ENCODE data around the gene DLK1.

Gene DLK1

GRCh38 chr14:100732766-100733100 is 6.0 kb downstream of the DLK1 start:
- Mint-ChIP-seq H3K27me3 (ENCODE audit: low read depth) (peaks cover 53% of the 10 kb centered on the region), H3K36me3 (ENCODE audit: low read depth) (no peaks in the 10 kb centered on the region), H3K27ac (no peak overlapping the region), H3K4me3 (no peak overlapping the region), H3K4me1 (peaks cover 35% of the 10 kb centered on the region), H3K9me3 (no peaks in the 10 kb centered on the region)
- TF ChIP-seq CTCF (IDR thresholded peaks at IDR 0.05; ENCODE audit: unreplicated experiment in 3 of 3): no peak

DNA sequence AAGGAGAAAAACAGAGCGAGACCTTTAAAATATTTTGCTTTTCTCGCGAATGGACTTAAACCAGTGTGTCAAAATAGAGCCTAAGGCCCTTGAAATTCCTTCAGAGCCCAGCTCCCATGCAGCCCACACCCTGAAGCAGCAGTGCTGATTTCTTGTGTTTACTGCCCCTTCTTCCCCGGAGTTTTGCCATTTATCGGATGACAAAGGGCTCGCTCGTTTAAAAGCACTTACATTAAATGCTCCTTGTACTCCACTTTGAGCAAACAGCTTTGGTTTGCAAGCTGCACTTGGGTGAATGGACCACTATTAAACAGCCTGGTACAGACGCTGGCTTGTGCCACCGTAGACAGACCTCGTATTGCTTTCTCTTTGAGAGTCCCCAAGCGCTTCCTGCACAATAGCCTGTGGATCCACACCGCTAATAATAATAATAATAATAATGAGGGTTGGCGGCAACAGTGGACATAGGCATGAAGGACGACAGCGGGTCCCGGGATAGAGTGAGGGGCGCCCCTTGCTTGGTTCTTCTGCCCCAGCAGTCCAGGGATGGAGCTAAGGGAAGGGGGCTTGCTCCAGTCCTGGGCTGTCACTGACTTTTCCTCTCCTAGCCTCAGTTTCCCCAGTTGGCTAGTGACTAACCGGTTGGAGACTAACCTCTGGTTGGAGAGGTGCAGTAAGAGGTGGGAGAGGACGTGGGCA is 6.6 kb downstream of the DLK1 start:
- Mint-ChIP-seq H3K4me1 (peaks cover 31% of the 10 kb centered on the region), H3K36me3 (ENCODE audit: low read depth) (no peaks in the 10 kb centered on the region), H3K9me3 (no peaks in the 10 kb centered on the region), H3K4me3 (no peak overlapping the region), H3K27me3 (ENCODE audit: low read depth) (peaks cover 47% of the 10 kb centered on the region), H3K27ac (no peak overlapping the region)
- TF ChIP-seq CTCF (IDR thresholded peaks at IDR 0.05; ENCODE audit: unreplicated experiment in 3 of 3): no peak

DNA sequence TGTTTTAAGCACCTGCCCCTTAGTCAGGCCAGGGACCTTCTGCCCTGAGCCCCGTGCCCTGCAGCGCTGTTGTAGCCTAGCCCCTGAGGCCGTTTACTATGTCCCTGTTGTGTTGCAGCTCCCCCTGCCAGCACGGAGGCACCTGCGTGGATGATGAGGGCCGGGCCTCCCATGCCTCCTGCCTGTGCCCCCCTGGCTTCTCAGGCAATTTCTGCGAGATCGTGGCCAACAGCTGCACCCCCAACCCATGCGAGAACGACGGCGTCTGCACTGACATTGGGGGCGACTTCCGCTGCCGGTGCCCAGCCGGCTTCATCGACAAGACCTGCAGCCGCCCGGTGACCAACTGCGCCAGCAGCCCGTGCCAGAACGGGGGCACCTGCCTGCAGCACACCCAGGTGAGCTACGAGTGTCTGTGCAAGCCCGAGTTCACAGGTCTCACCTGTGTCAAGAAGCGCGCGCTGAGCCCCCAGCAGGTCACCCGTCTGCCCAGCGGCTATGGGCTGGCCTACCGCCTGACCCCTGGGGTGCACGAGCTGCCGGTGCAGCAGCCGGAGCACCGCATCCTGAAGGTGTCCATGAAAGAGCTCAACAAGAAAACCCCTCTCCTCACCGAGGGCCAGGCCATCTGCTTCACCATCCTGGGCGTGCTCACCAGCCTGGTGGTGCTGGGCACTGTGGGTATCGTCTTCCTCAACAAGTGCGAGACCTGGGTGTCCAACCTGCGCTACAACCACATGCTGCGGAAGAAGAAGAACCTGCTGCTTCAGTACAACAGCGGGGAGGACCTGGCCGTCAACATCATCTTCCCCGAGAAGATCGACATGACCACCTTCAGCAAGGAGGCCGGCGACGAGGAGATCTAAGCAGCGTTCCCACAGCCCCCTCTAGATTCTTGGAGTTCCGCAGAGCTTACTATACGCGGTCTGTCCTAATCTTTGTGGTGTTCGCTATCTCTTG is 7.6 kb downstream of the DLK1 start:
- TF ChIP-seq CTCF (IDR thresholded peaks at IDR 0.05; ENCODE audit: unreplicated experiment in 3 of 3): no peak
- H3K27ac Mint-ChIP-seq: no peak overlapping the region
- H3K27me3 Mint-ChIP-seq (ENCODE audit: low read depth): peaks cover 39% of the 10 kb centered on the region
- no peaks in the 10 kb centered on the region for H3K36me3 Mint-ChIP-seq (ENCODE audit: low read depth)
- no peaks in the 10 kb centered on the region for H3K9me3 Mint-ChIP-seq
- peaks cover 28% of the 10 kb centered on the region for H3K4me1 Mint-ChIP-seq
- peak overlapping the region in 1 of 3 experiments; percentile 13 for H3K4me3 Mint-ChIP-seq

GRCh38 chr14:100735271-100735670 is 8.6 kb downstream of the DLK1 start:
- Mint-ChIP-seq H3K9me3 (no peaks in the 10 kb centered on the region), H3K27ac (no peak overlapping the region), H3K36me3 (ENCODE audit: low read depth) (no peaks in the 10 kb centered on the region), H3K27me3 (ENCODE audit: low read depth) (peaks cover 29% of the 10 kb centered on the region), H3K4me1 (peaks cover 25% of the 10 kb centered on the region), H3K4me3 (no peak overlapping the region)
- TF ChIP-seq CTCF (IDR thresholded peaks at IDR 0.05; ENCODE audit: unreplicated experiment in 3 of 3): no peak

DNA sequence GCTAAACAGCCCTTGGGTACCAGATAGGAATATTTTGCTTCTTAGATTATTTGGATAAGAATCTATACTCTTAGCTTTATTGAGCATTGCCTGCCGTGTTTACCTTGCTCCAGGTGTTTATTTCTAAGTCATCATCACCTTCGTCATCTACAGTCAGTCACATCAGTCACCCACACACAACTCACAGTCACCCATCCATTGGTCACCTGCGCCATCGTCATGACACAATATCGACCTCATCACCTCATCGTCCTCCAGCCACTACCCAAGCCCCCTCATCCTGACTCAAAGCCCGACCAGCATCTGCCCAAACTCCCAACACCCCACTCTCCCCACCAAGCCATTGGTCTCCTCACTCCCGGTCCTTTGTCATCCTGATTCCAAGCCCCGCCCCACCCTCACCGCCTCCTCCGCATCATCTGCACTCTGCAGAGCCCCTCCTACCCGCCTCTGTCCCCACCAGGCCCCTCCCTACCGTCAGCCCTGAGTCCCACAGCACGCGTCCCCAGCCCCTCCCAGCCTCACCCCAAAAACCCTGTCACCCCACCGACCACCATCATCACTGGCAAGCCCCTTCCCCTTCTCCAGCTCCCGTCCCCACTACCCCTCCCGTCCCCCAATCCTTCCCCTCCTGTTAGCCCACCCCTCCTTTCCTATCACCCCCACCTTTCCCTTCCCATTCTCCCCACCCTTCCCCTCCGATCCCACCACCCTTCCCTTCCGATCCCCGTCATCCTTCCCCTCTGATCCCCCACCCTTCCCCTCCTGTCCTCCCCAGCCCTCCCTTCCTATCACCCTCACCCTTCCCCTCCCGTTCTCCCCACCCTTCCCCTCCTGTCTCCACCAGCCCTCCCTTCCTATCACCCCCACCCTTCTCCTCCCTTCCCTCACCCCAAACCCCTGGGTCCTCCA is 9.8 kb downstream of the DLK1 start:
- no peak for TF ChIP-seq CTCF (IDR thresholded peaks at IDR 0.05; ENCODE audit: unreplicated experiment in 3 of 3)
- Mint-ChIP-seq H3K27ac (no peak overlapping the region), H3K4me1 (peaks cover 24% of the 10 kb centered on the region), H3K36me3 (ENCODE audit: low read depth) (no peaks in the 10 kb centered on the region), H3K4me3 (no peak overlapping the region), H3K27me3 (ENCODE audit: low read depth) (peaks cover 16% of the 10 kb centered on the region), H3K9me3 (no peaks in the 10 kb centered on the region)
